Measurements from ENCODE around the gene ZNF518A. TPM values are rescaled to one million over a fixed set of nuclear protein-coding genes. Genes with fewer than 3 reads are reported as not detected.

ZNF518A gene
- total RNA-seq, 2 donors from 2014 or later: 28.5 to 29.4 TPM

GRCh38 chr10:96089670-96090462 is 40.2 kb upstream of the ZNF518A start:
- no peaks in the 10 kb centered on the region for H3K9me3 ChIP-seq
- intact Hi-C loops (cut with DNase I): loop anchor here (5.0 kb wide), 1 partner anchor 37 kb away; no protein-coding TSS in a partner anchor
- H3K4me3 ChIP-seq: peak overlapping the region; percentile 47
- peaks cover 3% of the 10 kb centered on the region for H3K4me1 ChIP-seq
- peak overlapping the region; percentile 94 for H3K27ac ChIP-seq
- no peaks in the 10 kb centered on the region for H3K36me3 ChIP-seq
- H3K9ac ChIP-seq (ENCODE audit: low read depth in 2 of 2, low read length in 2 of 2): peak overlapping the region; percentile 69 to 88
- peak; percentile 92 for DNase-seq
- TF ChIP-seq CTCF (IDR thresholded peaks at IDR 0.05): no peak
- no peaks in the 10 kb centered on the region for H3K27me3 ChIP-seq

GRCh38 chr10:96090463-96090800 is 39.7 kb upstream of the ZNF518A start:
- peak overlapping the region; percentile 47 for H3K4me3 ChIP-seq
- H3K4me1 ChIP-seq: peaks cover 3% of the 10 kb centered on the region
- TF ChIP-seq CTCF (IDR thresholded peaks at IDR 0.05): no peak
- H3K9me3 ChIP-seq: no peaks in the 10 kb centered on the region
- H3K27me3 ChIP-seq: no peaks in the 10 kb centered on the region
- intact Hi-C loops (cut with DNase I): loop anchor here (5.0 kb wide), 1 partner anchor 37 kb away; no protein-coding TSS in a partner anchor
- peak overlapping the region in 1 of 2 donors; percentile 88 for H3K9ac ChIP-seq (ENCODE audit: low read depth in 2 of 2, low read length in 2 of 2)
- no peaks in the 10 kb centered on the region for H3K36me3 ChIP-seq
- H3K27ac ChIP-seq: peak overlapping the region; percentile 94
- peak; percentile 22 for DNase-seq

GRCh38 chr10:96092999-96093767 is 36.9 kb upstream of the ZNF518A start:
- H3K27me3 ChIP-seq: peaks cover 5% of the 10 kb centered on the region
- TF ChIP-seq CTCF (IDR thresholded peaks at IDR 0.05): no peak
- no peaks in the 10 kb centered on the region for H3K36me3 ChIP-seq
- H3K27ac ChIP-seq: no peak overlapping the region
- intact Hi-C loops (cut with DNase I): loop anchor here (5.0 kb wide), 1 partner anchor 34 kb away; no protein-coding TSS in a partner anchor
- no peak overlapping the region for H3K4me3 ChIP-seq
- H3K4me1 ChIP-seq: peaks cover 3% of the 10 kb centered on the region
- H3K9me3 ChIP-seq: no peaks in the 10 kb centered on the region
- no peak overlapping the region for H3K9ac ChIP-seq (ENCODE audit: low read depth in 2 of 2, low read length in 2 of 2)
- DNase-seq: no peak

GRCh38 chr10:96093948-96094347 is 36.1 kb upstream of the ZNF518A start:
- peaks cover 5% of the 10 kb centered on the region for H3K27me3 ChIP-seq
- no peaks in the 10 kb centered on the region for H3K36me3 ChIP-seq
- TF ChIP-seq CTCF (IDR thresholded peaks at IDR 0.05): no peak
- intact Hi-C loops (cut with DNase I): loop anchor here (5.0 kb wide), 1 partner anchor 33 kb away; no protein-coding TSS in a partner anchor
- no peaks in the 10 kb centered on the region for H3K9me3 ChIP-seq
- H3K4me1 ChIP-seq: no peaks in the 10 kb centered on the region
- DNase-seq: no peak
- no peak overlapping the region for H3K27ac ChIP-seq
- H3K4me3 ChIP-seq: no peak overlapping the region
- H3K9ac ChIP-seq (ENCODE audit: low read depth in 2 of 2, low read length in 2 of 2): no peak overlapping the region

- intact Hi-C loops (cut with DNase I): no loop called here
- Histone ChIP-seq H3K27me3 (peaks cover 5% of the 10 kb centered on the region), H3K4me3 (no peak overlapping the region), H3K9me3 (no peaks in the 10 kb centered on the region), H3K4me1 (no peaks in the 10 kb centered on the region), H3K36me3 (no peaks in the 10 kb centered on the region), H3K27ac (no peak overlapping the region), H3K9ac (ENCODE audit: low read depth in 2 of 2, low read length in 2 of 2) (no peak overlapping the region)
- no peak for TF ChIP-seq CTCF (IDR thresholded peaks at IDR 0.05)
- DNase-seq: no peak
These were observed 33.1 kb upstream of the ZNF518A start for GRCh38 chr10:96096958-96097357.
